Body of pancreas (tissue), 4 donors: ENCODE measurements around the gene CCM2.

Source experiments
- CTCF ChIP-seq, 7 experiments: fragments of 450-650 bp in 4 of 7; fragments of 200-600 bp in 3 of 7; sonication (generic) in 3 of 7; IDR thresholded peaks; one replicate each; pipeline ENCODE4 v1.5.1; 2016 to 2019; ENCODE audit warnings: antibody characterized with exemption in 7 of 7
- POLR2A ChIP-seq, 3 donors: fragments of 450-650 bp; IDR thresholded peaks; one replicate each; pipeline ENCODE4 v1.6.1; 2016; ENCODE audit warnings: antibody characterized with exemption in 3 of 3, mild to moderate bottlenecking in 2 of 3

- TF ChIP-seq POLR2A (IDR thresholded peaks at IDR 0.05), result no peak
- no peak for TF ChIP-seq CTCF (IDR thresholded peaks at IDR 0.05)
Measured at GRCh38 chr7:45027774-45028114, 27.7 kb downstream of the CCM2 start.
